ENCODE results near the gene EXOC2.
"Not testable (repeated sequence)": the region's sequence is repeated elsewhere in the genome, so short reads cannot be mapped to it uniquely, and the experiment has no call there.

Gene EXOC2

GRCh38 chr6:710601-711571, 17.9 kb upstream of the EXOC2 start:
- in situ Hi-C loops (cut with MboI; ENCODE audit: low sequenced_read_pairs) = no loop called here

GRCh38 chr6:709471-710056, 16.6 kb upstream of the EXOC2 start:
- in situ Hi-C loops (cut with MboI; ENCODE audit: low sequenced_read_pairs) = no loop called here

- in situ Hi-C loops (cut with MboI; ENCODE audit: low sequenced_read_pairs) = no loop called here
These were observed 15.3 kb upstream of the EXOC2 start for GRCh38 chr6:708237-708598.

GRCh38 chr6:707576-708236, 14.8 kb upstream of the EXOC2 start:
- in situ Hi-C loops (cut with MboI; ENCODE audit: low sequenced_read_pairs) = no loop called here

GRCh38 chr6:706819-707381, 14.0 kb upstream of the EXOC2 start:
- in situ Hi-C loops (cut with MboI; ENCODE audit: low sequenced_read_pairs) = no loop called here

GRCh38 chr6:706146-706545, 13.2 kb upstream of the EXOC2 start:
- in situ Hi-C loops (cut with MboI; ENCODE audit: low sequenced_read_pairs) = no loop called here

GRCh38 chr6:705047-705446, 12.1 kb upstream of the EXOC2 start:
- in situ Hi-C loops (cut with MboI; ENCODE audit: low sequenced_read_pairs) = no loop called here

GRCh38 chr6:704046-704445, 11.1 kb upstream of the EXOC2 start:
- in situ Hi-C loops (cut with MboI; ENCODE audit: low sequenced_read_pairs) = no loop called here

GRCh38 chr6:703552-703951, 10.6 kb upstream of the EXOC2 start:
- in situ Hi-C loops (cut with MboI; ENCODE audit: low sequenced_read_pairs) = no loop called here

GRCh38 chr6:701700-702479, 9.0 kb upstream of the EXOC2 start:
- in situ Hi-C loops (cut with MboI; ENCODE audit: low sequenced_read_pairs) = no loop called here

- in situ Hi-C loops (cut with MboI; ENCODE audit: low sequenced_read_pairs) = no loop called here
These were observed 8.3 kb upstream of the EXOC2 start for GRCh38 chr6:701215-701614.

- in situ Hi-C loops (cut with MboI; ENCODE audit: low sequenced_read_pairs) = no loop called here
These were observed 7.6 kb upstream of the EXOC2 start for GRCh38 chr6:700490-700889.

- in situ Hi-C loops (cut with MboI; ENCODE audit: low sequenced_read_pairs) = no loop called here
These were observed 6.4 kb upstream of the EXOC2 start for GRCh38 chr6:699319-699718.

- in situ Hi-C loops (cut with MboI; ENCODE audit: low sequenced_read_pairs) = not testable (repeated sequence)
These were observed 1.6 kb upstream of the EXOC2 start for GRCh38 chr6:694431-695126.

- in situ Hi-C loops (cut with MboI; ENCODE audit: low sequenced_read_pairs) = no loop called here
These were observed 727 bp upstream of the EXOC2 start for GRCh38 chr6:693723-694009.

- in situ Hi-C loops (cut with MboI; ENCODE audit: low sequenced_read_pairs) = no loop called here
These were observed 535 bp downstream of the EXOC2 start for GRCh38 chr6:692356-692851.

GRCh38 chr6:689223-689622, 3.7 kb downstream of the EXOC2 start:
- in situ Hi-C loops (cut with MboI; ENCODE audit: low sequenced_read_pairs) = no loop called here

GRCh38 chr6:686497-686896, 6.4 kb downstream of the EXOC2 start:
- in situ Hi-C loops (cut with MboI; ENCODE audit: low sequenced_read_pairs) = no loop called here

GRCh38 chr6:684831-685636, 7.9 kb downstream of the EXOC2 start:
- in situ Hi-C loops (cut with MboI; ENCODE audit: low sequenced_read_pairs) = no loop called here
